OCI-LY1 (cell line): ENCODE results near the gene HDAC3.
A peak's percentile ranks its signal among the peaks of the same experiment; 100 is the strongest.

ENCODE experiments used
- H2AFZ ChIP-seq: fragments of 200-600 bp; sonication (generic), shearing (Covaris generic); 2 replicates; pipeline ENCODE4 v1.6.0; 2014; ENCODE audit warnings: antibody characterized with exemption, mild to moderate bottlenecking, low read length
- H3F3A ChIP-seq: fragments of 200-600 bp; sonication (generic), shearing (Covaris generic); 2 replicates; pipeline ENCODE4 v1.6.0; 2014; ENCODE audit warnings: mild to moderate bottlenecking, antibody characterized with exemption, low read length, moderate library complexity; ENCODE audit not compliant: insufficient read depth
- H3K27ac ChIP-seq: fragments of 200-600 bp; sonication (generic); 2 replicates; pipeline ENCODE4 v1.5.1; 2014; ENCODE audit warnings: low read length, mixed run types, mild to moderate bottlenecking, low read depth; ENCODE audit not compliant: poor library complexity, severe bottlenecking
- H3K27me3 ChIP-seq: fragments of 200-600 bp; sonication (generic); 2 replicates; pipeline ENCODE4 v1.6.0; 2014; ENCODE audit warnings: antibody characterized with exemption, mild to moderate bottlenecking, low read length, moderate library complexity; ENCODE audit not compliant: insufficient read depth
- H3K36me3 ChIP-seq: fragments of 200-600 bp; sonication (generic); 2 replicates; pipeline ENCODE4 v1.6.1; 2014; ENCODE audit warnings: mild to moderate bottlenecking, antibody characterized with exemption, low read length, moderate library complexity, mixed read lengths; ENCODE audit not compliant: insufficient read depth
- H3K4me1 ChIP-seq: fragments of 200-600 bp; sonication (generic); 2 replicates; pipeline ENCODE4 v1.5.1; 2014; ENCODE audit warnings: mild to moderate bottlenecking, low read length, moderate library complexity; ENCODE audit not compliant: insufficient read depth, severe bottlenecking
- H3K4me2 ChIP-seq: fragments of 200-600 bp; sonication (generic), shearing (Covaris generic); 2 replicates; pipeline ENCODE4 v1.6.1; 2014; ENCODE audit warnings: low read length
- H3K4me3 ChIP-seq: fragments of 200-600 bp; sonication (generic); 2 replicates; pipeline ENCODE4 v1.5.1; 2014; ENCODE audit warnings: low read length, low read depth, mild to moderate bottlenecking, mixed read lengths; ENCODE audit not compliant: poor library complexity, severe bottlenecking
- H3K79me2 ChIP-seq: fragments of 200-600 bp; shearing (Covaris generic); 2 replicates; pipeline ENCODE4 v1.6.1; 2016; ENCODE audit warnings: mixed run types, low read length, mixed read lengths; ENCODE audit not compliant: insufficient read depth
- H3K9ac ChIP-seq: fragments of 200-600 bp; sonication (generic), shearing (Covaris generic); 2 replicates; pipeline ENCODE4 v1.6.1; 2014; ENCODE audit warnings: mild to moderate bottlenecking, low read length, mixed read lengths
- H3K9me2 ChIP-seq: fragments of 200-600 bp; sonication (generic), shearing (Covaris generic); 2 replicates; pipeline ENCODE4 v1.6.1; 2014; ENCODE audit warnings: low read depth, mild to moderate bottlenecking, low read length, mixed read lengths
- H3K9me3 ChIP-seq: fragments of 200-600 bp; shearing (Covaris generic); 2 replicates; pipeline ENCODE4 v1.6.1; 2014; ENCODE audit warnings: low read length, mixed read lengths
- H4K20me1 ChIP-seq: fragments of 200-600 bp; sonication (generic), shearing (Covaris generic); 2 replicates; pipeline ENCODE4 v1.6.0; 2016; ENCODE audit warnings: mild to moderate bottlenecking, low read length; ENCODE audit not compliant: insufficient read depth
- CTCF ChIP-seq: fragments of 200-600 bp; sonication (generic), shearing (Covaris generic); IDR thresholded peaks from 2 replicates; pipeline ENCODE4 v1.5.1; 2017; ENCODE audit warnings: mild to moderate bottlenecking, antibody characterized with exemption, low read length, moderate library complexity, mixed read lengths
- EZH2 ChIP-seq: fragments of 200-600 bp; sonication (generic), shearing (Covaris generic); IDR thresholded peaks from 2 replicates; pipeline ENCODE4 v1.8.0; 2017; ENCODE audit warnings: borderline replicate concordance, mixed run types, mild to moderate bottlenecking, antibody characterized with exemption, low read length, moderate library complexity, mixed read lengths

Gene HDAC3

GRCh38 chr5:141655020-141655419 lies 18.4 kb upstream of the HDAC3 start:
- H2AFZ ChIP-seq: no peak overlapping the region
- no peak overlapping the region for H3K4me3 ChIP-seq
- H4K20me1 ChIP-seq: no peaks in the 10 kb centered on the region
- H3K4me2 ChIP-seq: no peak overlapping the region
- peaks cover 15% of the 10 kb centered on the region for H3K4me1 ChIP-seq
- H3K9ac ChIP-seq: no peak overlapping the region
- no peaks in the 10 kb centered on the region for H3F3A ChIP-seq
- H3K27ac ChIP-seq: no peak overlapping the region
- H3K79me2 ChIP-seq: no peaks in the 10 kb centered on the region
- H3K36me3 ChIP-seq: no peaks in the 10 kb centered on the region
- TF ChIP-seq EZH2: no peak
- no peak for TF ChIP-seq CTCF
- peaks cover 7% of the 10 kb centered on the region for H3K27me3 ChIP-seq
- no peaks in the 10 kb centered on the region for H3K9me3 ChIP-seq
- no peaks in the 10 kb centered on the region for H3K9me2 ChIP-seq

GRCh38 chr5:141654298-141654697 lies 17.6 kb upstream of the HDAC3 start:
- Histone ChIP-seq H4K20me1 (no peaks in the 10 kb centered on the region), H3K4me3 (no peak overlapping the region), H3K4me2 (no peak overlapping the region), H3K9ac (no peak overlapping the region), H3K36me3 (no peaks in the 10 kb centered on the region), H3K9me3 (no peaks in the 10 kb centered on the region), H3K27ac (no peak overlapping the region), H3K27me3 (peaks cover 5% of the 10 kb centered on the region), H2AFZ (no peak overlapping the region), H3K4me1 (peaks cover 15% of the 10 kb centered on the region), H3K9me2 (no peaks in the 10 kb centered on the region), H3F3A (no peaks in the 10 kb centered on the region), H3K79me2 (no peaks in the 10 kb centered on the region)
- TF ChIP-seq EZH2: no peak
- TF ChIP-seq CTCF: no peak

- Histone ChIP-seq H3K79me2 (no peaks in the 10 kb centered on the region), H3K4me2 (peak overlapping the region; percentile 91), H3K36me3 (peaks cover 7% of the 10 kb centered on the region; the same call in 1 of the 2 replicates), H3K9ac (peak overlapping the region; percentile 65), H3K27ac (no peak overlapping the region), H2AFZ (peak overlapping the region; percentile 72), H3K4me1 (peaks cover 15% of the 10 kb centered on the region), H3K9me2 (no peaks in the 10 kb centered on the region), H3K9me3 (no peaks in the 10 kb centered on the region), H3K27me3 (peaks cover 3% of the 10 kb centered on the region), H3K4me3 (peak overlapping the region; percentile 92), H3F3A (no peaks in the 10 kb centered on the region), H4K20me1 (no peaks in the 10 kb centered on the region)
- no peak for TF ChIP-seq EZH2
- no peak for TF ChIP-seq CTCF
Measured at GRCh38 chr5:141651728-141652105, 15.1 kb upstream of the HDAC3 start.
